Stimulated activated CD4-positive, alpha-beta T cell treated with anti-CD3 and anti-CD28 coated beads, Interleukin-4, amount 100 ng/mL, for 48 hours (primary cell): Measurements from ENCODE around the gene LAMA1.
A peak's percentile ranks its signal among the peaks of the same experiment; 100 is the strongest.
"Not testable (repeated sequence)": the region's sequence is repeated elsewhere in the genome, so short reads cannot be mapped to it uniquely, and the experiment has no call there.

Experiments
- DNase-seq, 2 donors: peaks; one replicate each; pipeline ENCODE4 v3.0.0-alpha.2; 2020; ENCODE audit warnings: low read depth in 2 of 2

The LAMA1 gene

DNA sequence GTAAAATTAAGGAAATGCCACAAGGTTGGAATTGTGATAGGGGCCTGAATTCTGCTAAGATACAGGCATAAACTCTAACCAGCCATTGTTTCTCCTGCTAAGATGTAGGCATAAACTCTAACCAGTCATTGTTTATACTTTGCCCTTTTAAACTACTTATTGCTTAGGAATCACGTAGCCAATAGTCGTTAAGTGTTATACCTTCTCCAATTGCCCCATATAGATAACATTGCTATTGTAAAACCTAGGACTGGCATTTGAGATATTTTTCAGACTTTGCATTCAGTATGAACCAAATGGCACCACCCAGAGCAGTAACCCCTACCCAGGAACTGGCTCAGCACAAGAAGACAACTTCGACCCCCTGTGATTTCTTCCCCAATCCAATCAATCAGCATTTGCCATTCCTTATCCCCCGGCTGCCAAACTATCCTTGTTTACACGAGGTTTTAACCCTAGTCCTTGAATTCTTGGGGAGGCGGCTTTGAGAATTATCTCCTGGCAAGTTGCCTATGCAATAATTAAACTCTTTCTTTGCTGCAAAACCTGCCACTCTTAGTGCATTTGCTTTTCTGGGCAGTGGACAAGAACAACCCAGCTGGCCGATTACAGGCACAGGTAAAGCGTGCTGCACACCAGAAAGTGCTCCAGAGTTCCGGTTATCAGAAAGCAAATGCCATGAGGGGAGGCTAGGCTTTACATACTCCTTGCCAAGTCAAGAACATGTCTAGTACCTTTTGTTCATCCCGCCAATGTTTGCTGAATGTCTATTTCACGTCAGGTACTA lies 167.6 kb downstream of the LAMA1 start:
- DNase-seq = no peak

DNA sequence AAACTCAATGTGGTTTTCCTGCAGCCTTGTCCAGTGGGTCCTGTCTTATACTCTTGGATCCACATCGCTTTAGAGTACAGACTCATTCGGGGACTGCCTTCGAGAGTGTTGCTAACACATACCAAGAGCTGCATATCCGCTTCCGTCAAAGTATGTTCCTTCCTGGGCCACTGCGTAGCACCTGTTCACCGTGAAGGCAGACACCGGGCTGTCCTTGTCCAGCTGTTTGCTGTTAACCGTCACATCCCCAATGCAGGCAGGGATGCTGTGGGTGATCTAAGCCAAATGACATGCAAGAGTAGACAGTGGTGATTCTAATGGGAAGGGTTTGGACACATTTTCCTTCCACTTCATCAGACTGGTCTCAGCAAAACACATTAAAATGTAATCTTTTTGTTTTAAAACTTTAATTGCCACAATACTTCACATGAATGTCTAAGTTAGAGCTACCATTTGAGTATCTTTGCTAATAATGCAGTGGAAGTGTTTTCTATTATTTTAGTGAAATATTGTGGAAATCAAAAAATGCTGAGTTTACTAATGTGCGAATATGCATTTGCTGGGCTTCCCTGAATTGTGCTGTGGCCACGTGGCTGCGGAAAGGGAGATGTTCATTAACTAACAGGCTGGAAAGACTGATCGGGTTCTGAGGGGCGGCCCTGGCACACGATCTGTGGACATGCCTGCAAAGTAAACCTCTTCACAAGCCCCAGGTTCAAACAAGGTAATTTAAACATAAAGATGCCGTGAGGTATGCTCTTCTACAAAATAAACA lies 169.1 kb downstream of the LAMA1 start:
- DNase-seq = no peak

DNA sequence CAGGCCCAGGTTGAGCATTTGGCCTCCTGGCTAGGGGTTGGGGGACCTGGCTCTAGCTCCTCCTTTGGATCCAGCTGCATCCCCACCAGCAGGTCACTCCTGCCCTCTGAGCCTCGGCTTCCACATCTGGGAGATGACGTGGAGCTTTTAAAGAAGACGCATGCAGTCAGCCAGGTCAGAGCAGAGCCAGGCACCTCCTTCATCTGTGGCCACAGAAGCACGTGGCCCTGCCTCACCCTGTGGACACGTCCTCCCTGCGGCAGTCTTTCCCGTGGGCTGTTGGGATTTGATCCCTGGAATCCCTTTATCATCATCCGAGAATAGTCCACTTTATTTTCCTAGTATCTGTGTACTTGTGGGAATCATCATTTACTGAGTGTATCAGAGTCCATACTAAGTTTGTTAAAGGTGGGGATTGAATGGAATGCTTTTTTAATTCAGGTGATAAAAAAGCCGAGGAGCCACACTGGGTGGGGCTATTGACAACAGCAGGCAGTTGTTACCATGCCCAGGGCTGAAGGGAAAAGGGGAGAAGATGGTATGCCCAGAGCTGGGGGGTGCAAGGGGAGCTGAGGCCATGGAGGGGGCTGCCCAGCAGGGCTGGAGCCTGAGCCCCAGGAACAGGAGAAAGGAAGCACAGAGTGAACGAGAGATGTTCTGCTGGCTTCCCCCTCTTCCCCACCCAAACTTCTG lies 170.1 kb downstream of the LAMA1 start:
- DNase-seq = no peak

DNA sequence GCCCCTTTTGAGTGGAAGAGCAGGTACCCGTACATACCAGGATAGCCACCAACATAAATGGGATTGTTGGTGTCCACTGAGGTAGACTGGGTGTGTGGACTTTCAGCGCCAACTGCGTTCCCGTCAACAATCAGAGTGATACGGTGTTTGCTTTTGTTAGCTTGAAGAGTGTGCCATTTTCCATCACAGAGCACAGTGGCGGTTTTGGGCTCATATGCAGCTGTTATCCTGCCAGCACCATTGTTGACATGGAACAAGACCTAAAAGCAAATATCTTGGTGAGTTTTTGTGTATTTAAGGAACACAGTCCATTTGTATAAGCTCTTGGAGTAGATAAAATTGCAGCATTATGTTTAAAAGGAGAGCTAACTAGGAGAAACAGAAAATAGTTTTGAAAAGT lies 174.5 kb downstream of the LAMA1 start:
- no peak for DNase-seq

DNA sequence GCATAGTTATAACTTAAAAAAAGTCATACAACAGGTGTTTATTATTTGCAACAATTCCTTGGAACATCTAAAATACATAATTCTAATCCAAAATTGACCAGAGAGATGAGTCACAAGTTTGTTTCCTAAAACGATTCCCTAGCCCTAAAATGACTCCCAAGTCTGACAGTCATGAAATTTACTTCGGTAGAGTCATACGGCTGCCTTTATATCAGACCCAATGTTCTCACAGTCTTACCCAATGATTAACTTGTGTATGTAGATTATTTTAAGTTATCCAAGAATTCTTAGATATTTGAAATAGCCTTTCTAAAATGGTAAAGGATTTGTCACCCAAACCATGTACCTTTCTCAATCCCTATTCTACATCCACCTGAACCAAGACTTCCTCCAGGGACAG lies 174.9 kb downstream of the LAMA1 start:
- DNase-seq = no peak

DNA sequence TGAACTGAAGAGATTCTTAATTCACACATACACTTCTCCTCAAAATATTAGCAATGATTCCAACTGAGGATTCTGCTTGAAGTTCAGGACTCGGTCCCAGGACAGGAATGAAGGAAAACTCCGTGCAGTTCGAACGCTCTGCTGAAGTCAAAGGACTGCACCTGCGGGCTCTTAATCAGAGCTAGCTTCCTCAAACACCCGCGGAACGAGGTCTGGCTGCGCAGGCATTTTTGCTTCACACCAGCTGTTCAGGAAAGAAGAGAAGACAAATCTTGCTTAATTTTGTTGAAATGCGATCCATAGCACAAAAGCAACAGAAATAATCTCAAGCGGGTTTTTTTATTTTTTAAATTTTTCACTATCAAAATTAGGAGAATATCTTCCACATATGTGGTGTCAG lies 175.6 kb downstream of the LAMA1 start:
- DNase-seq = no peak

DNA sequence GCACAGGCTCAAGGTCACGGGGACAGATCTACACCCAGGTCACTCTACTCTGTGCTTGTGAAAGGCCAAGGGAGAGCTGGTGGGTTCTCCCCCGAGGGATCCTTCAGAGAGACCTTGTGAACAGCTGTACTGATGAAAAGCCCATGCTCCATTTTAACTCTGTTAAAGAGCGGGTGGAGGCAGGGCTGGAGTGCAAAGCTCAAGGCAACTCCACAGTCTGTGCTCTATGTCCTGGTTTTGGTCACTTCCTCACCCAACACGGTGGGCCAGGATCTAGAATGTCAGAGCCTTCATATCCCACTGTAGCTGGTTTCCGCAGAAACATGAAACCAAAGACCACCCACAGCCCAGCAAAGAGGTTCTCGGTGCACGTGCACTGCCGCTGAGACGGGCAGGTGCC lies 177.1 kb downstream of the LAMA1 start:
- DNase-seq = no peak

DNA sequence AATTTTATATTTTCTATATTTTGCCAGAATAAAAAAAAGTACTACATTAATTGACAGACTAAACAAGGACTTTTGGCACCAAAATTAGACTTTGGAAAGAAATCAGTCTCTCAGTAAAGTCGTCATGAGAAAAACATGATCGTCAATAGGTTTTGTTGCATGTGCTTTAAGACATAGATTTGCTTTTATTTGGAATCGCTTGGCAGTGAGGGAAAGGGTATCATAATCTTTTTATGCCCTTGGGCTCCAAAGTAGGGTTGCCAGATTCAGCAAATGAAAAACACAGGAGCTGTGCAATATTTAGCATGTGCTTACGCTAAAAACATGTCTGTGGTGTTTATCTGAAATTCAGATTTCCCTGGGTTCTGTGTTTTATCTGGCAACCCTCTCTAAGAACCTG lies 177.6 kb downstream of the LAMA1 start:
- DNase-seq = no peak

DNA sequence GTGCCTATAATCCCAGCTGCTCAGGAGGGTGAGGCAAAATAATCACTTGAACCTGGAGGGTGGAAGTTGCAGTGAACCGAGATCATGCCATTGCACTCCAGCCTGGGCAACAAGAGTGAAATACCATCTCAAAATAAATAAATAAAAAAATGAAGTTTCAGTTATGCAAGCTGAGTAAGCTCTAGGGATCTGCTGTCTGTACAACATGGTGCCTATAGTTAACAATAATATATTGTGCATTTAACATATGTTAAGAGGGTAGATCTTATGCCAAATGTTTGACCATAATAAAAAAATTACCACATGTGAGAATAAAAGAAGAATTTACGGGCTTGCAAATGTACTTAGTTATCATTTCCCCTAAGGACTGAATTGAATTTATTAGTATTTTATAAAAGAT lies 179.2 kb downstream of the LAMA1 start:
- not testable (repeated sequence) for DNase-seq

DNA sequence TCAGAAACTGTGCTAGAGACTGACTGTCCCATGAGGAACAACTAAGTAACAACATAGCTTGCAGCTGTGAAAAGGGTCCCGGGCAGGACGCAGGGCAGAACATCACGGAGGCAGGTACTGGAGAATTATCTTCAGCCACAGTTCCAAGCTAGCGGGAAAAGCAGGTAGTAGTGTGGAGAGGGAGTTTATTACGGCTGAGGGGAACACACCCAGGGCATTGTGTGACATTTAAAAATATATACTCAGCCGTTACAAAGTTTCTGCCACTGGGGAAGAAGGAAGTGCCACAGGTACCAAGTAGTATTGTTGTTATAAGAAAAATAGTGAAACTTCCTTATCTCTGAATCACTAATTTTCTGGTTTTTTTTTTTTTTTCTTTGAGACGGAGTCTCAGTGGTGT lies 179.6 kb downstream of the LAMA1 start:
- no peak for DNase-seq

DNA sequence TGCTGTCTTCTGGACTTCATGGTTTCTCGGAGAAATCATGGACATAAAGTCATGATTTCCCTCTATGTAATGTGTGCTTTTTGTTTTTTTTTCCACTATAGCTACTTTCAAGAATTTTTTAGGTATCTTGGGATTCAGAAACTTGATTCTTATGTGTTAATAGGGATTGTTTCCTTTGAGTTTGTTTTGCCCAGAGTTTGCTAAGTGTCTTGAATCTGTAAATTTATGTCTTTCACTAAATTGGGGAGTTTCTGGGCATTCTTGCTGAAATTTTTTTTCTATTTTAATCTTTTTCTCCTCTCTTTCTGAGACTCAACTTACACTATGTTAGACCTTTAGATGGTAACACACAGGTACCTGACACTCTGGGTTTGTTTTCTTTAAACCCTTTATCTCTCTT lies 182.7 kb downstream of the LAMA1 start:
- no peak for DNase-seq

DNA sequence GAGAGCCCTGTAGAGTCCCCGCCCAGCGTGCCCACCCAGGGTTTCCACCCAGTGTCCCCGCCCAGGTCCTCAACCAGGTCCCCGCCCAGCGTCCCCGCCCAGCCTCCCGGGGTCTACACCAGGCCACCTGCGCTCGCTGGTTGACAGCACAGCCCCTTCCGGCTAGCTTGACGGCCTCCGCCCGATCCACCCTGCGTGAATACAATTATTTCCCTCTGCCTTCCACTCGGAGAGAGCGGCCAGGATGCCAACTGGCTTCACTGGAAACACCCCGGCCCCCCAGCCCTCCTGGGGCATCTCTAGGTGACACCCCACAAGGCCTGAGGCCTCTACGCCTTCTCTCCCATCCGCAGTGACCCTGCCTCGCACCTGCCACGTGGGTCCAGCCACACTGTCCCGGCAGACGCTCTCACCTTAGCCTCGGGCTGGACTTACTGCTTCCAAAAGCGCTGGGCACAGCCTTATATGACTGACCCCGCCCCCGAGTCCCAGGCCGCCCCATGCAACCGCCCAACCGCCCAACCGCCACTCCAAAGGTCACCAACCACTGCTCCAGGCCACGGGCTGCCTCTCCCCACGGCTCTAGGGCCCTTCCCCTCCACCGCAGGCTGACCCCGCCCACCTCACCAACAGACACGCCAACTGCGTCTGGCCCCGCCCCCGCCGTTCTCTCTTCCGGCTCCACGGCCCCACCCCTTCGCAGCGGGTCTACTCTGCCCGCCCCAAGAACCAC lies 188.1 kb downstream of the LAMA1 start:
- no peak for DNase-seq

DNA sequence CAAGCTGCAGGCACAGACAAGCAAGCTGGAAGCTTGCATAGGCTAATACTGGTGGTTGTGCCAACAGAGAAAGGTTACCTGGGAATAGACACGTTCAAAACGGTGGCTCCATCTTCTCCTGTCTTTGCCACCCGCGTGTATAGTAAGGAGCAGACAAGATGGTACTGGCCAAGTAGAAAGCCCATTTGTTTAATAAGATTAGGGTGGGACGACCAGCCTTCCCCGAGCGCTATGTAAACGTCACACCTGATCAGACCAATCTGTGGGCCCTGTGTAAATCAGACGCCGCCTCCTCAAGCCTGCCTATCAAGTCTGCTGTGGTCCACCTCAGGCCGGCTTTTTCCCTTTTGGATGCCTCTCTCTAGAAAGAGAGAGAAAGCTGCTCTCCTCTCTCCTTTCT lies 189.2 kb downstream of the LAMA1 start:
- no peak for DNase-seq

DNA sequence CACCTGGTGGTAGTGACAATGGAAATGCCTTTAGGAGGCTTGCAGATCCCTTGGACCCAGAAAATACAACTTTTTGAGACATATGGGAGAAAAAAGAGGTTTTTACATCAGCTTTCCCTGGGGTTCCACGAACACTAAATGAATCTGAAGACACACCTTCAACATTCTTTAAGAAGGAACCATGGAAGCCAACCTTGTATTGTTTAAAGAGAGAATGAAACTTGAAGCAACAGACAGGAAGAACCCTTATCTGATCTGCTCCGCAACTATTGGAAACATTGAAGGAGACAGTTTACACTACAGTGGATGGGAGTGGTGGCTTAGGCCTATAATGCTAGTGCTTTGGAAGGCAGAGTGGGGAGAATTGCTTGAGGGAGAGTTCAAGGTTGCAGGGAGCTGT lies 190.4 kb downstream of the LAMA1 start:
- no peak for DNase-seq

DNA sequence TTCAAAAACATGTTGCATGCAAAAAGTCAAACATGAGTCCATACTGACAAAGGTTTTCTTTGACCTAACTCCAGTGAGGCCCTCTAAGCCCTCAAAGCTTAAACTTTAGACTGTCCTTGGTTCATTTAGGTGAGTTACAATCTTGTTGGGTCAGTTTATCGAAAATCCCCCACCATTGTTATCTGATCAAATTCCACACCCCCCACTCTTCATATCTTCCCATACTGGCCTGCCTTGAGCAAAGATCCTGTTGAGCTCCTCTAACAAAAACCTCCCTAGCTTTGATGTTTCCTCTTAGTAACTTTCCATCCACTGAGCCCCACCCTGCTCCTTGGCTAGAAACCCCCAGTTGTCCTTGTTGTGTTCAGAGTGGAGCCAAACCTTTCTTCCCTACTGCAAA lies 194.4 kb downstream of the LAMA1 start:
- DNase-seq = no peak

DNA sequence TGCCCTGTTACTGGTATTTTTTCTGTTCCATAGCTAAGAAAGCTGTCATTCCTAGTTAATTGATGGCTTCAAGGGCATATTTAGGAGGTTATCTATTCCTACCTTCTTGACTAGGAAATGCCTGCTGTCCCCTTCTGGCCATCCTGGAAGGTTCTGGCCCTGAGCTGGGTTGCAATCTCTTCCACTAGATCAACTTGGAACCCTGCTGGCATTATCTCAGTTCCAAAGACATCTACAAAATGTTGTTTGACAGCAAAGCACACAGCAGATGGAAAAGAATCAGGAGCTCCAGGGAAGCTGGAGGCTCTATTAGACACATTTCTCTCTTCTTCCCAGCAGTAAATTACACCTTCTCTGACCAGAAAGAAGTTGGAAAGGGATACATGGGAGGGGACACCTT lies 196.0 kb downstream of the LAMA1 start:
- no peak for DNase-seq

DNA sequence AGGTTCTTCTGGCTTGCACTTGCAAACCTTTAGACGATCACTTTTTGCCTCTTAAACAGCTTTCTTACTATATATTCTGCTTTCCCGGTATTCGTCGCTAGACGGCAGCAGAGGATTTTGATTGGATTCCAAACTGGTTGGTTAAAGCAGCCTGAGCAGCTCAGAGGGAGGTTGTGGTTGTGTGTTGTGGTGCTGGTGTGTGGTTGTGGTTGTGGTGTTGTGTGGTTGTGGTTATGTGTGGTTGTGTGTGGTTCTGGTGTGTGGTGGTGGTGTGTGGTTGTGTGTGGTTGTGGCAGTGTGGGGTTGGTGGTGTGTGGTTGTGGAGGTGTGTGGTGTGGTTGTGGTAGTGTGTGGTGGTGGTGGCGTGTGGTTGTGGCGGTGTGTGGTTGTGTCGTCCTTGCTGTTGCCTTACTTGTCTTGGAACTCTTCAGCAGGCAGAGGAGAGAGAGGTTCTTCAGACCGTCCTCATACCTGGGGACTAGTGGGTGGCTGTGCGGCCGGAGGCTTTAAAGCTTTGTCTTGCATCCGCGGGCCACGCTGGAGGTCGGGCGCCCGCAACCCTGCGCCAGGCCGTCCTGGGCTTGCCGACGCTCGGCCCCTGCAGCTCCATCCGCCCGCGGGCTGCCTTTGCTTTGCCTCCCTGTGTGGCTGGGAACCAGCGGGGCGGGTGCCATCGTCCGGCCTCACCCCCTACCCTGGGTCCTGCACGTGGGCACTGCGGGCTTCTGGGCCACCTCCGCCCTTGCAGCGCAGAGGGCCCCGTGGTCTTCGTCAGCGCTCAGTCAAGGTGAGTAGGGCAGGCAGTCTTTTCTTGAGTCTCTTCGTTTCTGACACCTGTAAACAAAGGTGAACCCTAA lies 197.3 kb downstream of the LAMA1 start:
- DNase-seq = peak; percentile 1 to 22

DNA sequence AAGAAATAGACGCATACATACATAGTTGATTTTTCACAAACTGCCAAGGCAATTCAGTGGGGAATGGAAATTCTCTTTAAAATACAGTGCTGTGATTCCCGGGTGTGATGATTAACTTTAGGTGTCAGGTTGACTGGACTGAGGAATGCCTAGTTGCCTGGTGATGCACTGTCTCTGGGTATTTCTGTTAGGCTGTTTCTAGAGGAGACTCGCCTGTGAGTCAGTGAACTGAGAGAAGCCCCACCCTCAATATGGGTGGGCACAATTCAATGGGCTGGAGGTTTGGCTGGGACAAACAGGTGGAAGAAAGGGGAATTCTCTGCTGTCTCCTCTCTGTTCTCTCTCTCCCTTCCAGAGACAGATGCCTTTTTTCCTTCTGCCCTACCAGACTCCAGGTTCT lies 200.5 kb downstream of the LAMA1 start:
- no peak for DNase-seq

DNA sequence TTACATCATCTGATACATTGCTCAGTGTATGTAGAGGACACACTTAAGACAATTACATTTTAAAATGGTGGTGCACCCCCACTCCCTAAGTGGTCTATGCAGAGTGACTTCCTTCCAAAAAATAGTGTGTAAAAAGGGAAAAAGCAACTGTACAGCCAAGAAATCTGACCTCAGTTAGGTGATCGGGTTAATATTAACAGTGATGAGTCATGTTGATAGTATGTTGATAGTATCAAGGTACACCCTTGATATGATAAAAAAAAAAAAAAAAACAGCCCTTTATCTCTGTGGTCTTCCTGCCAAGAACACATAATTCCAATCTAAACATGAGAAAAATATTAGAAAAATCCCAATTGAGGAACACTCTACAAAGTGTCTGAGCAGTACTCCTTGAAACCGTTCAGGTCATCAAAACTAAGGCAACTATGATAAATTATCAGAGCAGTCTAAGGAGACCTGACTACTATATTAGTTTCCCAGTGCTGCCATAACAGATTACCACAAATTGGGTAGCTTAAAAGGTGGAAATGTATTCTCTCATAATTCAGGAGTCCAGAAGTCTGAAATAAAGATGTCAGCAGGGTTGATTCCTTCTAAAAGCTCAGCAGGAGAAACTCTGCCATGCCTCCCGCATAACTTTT lies 216.2 kb downstream of the LAMA1 start:
- DNase-seq = no peak

DNA sequence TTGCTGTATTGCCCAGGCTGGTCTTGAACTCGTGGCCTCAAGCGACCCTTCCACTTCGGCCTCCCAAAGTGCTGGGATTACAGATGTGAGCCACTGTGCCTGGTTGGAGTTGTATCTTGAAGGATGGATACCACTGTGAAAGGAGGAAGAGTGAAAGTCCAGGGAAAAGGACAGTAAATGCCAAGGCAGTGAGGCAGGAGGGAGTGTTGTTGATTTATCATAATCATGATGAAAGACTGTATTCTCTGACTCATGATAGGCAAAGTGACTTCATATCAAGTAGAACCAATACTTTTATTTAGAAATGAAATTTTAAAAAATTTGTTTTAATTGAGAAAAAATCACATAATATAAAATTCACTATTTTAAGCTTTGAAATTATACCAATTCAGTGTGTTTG lies 225.8 kb downstream of the LAMA1 start:
- DNase-seq = no peak
